K562 (cell line): ENCODE results near the gene RAD21L1. TPM values are rescaled to one million over a fixed set of nuclear protein-coding genes. Genes with fewer than 3 reads are reported as not detected.

Source experiments
- ATAC-seq: fragments of 200-7000 bp; cut with Tn5 transposase; 3 replicates; pipeline ENCODE4 v1.9.1; 2020; ENCODE audit warnings: moderate library complexity
- BruUV-seq: library from RNA; stranded (reverse); fragments of 400-500 nt; replicated peaks from 2 replicates; lab custom pipeline; 2021; lab: Mats Ljungman, UMichigan
- CTCF ChIA-PET: fragments of 300-600 bp; formaldehyde crosslinking; extraction: SDS; loops from one replicate; lab custom pipeline; 2021; ENCODE audit warnings: low intra/inter-chr PET ratio; lab: Yijun Ruan, JAX
- POLR2A ChIA-PET: fragments of 300-600, 350-650 bp; sonication (Branson Sonifier 250); formaldehyde crosslinking; extraction: SDS; loops from one replicate; lab custom pipeline; 2021; ENCODE audit warnings: antibody characterized with exemption, inconsistent platforms; lab: Yijun Ruan, JAX
- DNase-seq, 4 experiments: peaks; one replicate each; pipeline versions ENCODE4 v3.0.0 to v3.0.0-alpha.2; 2011 to 2018; ENCODE audit warnings: low spot score in 3 of 4, mixed read lengths in 3 of 4; ENCODE audit errors: extremely low read depth in 1 of 4
- FAIRE-seq: peaks from 2 replicates; lab custom pipeline; 2011; peaks lifted over from hg19 to GRCh38; lab: Jason Lieb, UNC
- H2AFZ ChIP-seq: 2 replicates; pipeline ENCODE4 v1.6.0; 2011; ENCODE audit warnings: low read depth, low read length, control low read depth, inconsistent platforms
- H3K27ac ChIP-seq: fragments of 200-600 bp; 3 replicates; pipeline ENCODE4 v1.8.0; 2011; ENCODE audit warnings: low read depth, mild to moderate bottlenecking, control low read depth, inconsistent platforms, low read length, moderate library complexity, mixed read lengths; ENCODE audit errors: extremely low read depth
- H3K27me3 ChIP-seq, 2 experiments: fragments of 300-600 bp in 1 of 2; 2 replicates in 1 of 2; 3 replicates in 1 of 2; pipeline versions ENCODE4 v1.6.0 to v1.8.0; 2011; ENCODE audit warnings: inconsistent platforms in 2 of 2, low read length in 2 of 2, mild to moderate bottlenecking in 1 of 2, mixed read lengths in 1 of 2, moderate library complexity in 1 of 2; ENCODE audit not compliant: control insufficient read depth in 2 of 2, insufficient read depth in 2 of 2
- H3K36me3 ChIP-seq: fragments of 300-600 bp; 3 replicates; pipeline ENCODE4 v1.8.0; 2011; ENCODE audit warnings: mild to moderate bottlenecking, low read length, inconsistent platforms; ENCODE audit not compliant: control insufficient read depth, insufficient read depth
- H3K4me1 ChIP-seq, 2 experiments: fragments of 200-600 bp in 1 of 2; replicated peaks in 1 of 2; 2 replicates in 1 of 2; 3 replicates in 1 of 2; pipeline versions ENCODE4 v1.5.1 to v1.8.0; 2011; ENCODE audit warnings: inconsistent platforms in 2 of 2, low read length in 2 of 2, mild to moderate bottlenecking in 1 of 2, mixed read lengths in 1 of 2, moderate library complexity in 1 of 2; ENCODE audit not compliant: control insufficient read depth in 2 of 2, insufficient read depth in 2 of 2
- H3K4me2 ChIP-seq: 2 replicates; pipeline ENCODE4 v1.6.1; 2011; ENCODE audit warnings: low read length, control low read depth, inconsistent platforms, mixed read lengths; ENCODE audit not compliant: insufficient read depth
- H3K4me3 ChIP-seq: fragments of 200-600 bp; sonication (generic), shearing (Covaris generic); 2 replicates; pipeline ENCODE4 v1.5.1; 2016; ENCODE audit warnings: control low read depth, inconsistent platforms
- H3K79me2 ChIP-seq: fragments of 200-600 bp; 3 replicates; pipeline ENCODE4 v1.8.0; 2011; ENCODE audit warnings: low read length, inconsistent platforms; ENCODE audit not compliant: control insufficient read depth, insufficient read depth
- H3K9ac ChIP-seq, 2 experiments: 2 replicates each; pipeline versions ENCODE4 v1.6.0 to v1.6.1; 2011; ENCODE audit warnings: low read depth in 2 of 2, low read length in 2 of 2, control low read depth in 1 of 2, inconsistent platforms in 1 of 2, mild to moderate bottlenecking in 1 of 2, mixed read lengths in 1 of 2; ENCODE audit not compliant: insufficient read depth in 1 of 2
- H3K9me1 ChIP-seq: one replicate; pipeline ENCODE4 v1.6.0; 2011; ENCODE audit warnings: inconsistent platforms, mild to moderate bottlenecking, low read length, moderate library complexity; ENCODE audit not compliant: control insufficient read depth, insufficient read depth
- H3K9me3 ChIP-seq: replicated peaks from 2 replicates; pipeline ENCODE4 v1.5.1; 2011; ENCODE audit warnings: low read depth, low read length, inconsistent platforms; ENCODE audit not compliant: control insufficient read depth, insufficient read depth
- H4K20me1 ChIP-seq: replicated peaks from 2 replicates; pipeline ENCODE4 v1.6.1; 2011; ENCODE audit warnings: low read length, inconsistent platforms, mixed read lengths; ENCODE audit not compliant: control insufficient read depth, insufficient read depth
- BCOR ChIP-seq: fragments of 450-650 bp; IDR thresholded peaks from 2 replicates; pipeline ENCODE4 v1.6.1; 2016
- EGR1 ChIP-seq: fragments of 450-650 bp; conservative IDR thresholded peaks from 2 replicates; pipeline ENCODE4 v1.6.1; 2017; ENCODE audit warnings: mild to moderate bottlenecking
- ILF3 ChIP-seq: fragments of 450-650 bp; IDR thresholded peaks from 2 replicates; pipeline ENCODE4 v1.6.1; 2018; ENCODE audit warnings: antibody characterized with exemption, mild to moderate bottlenecking, moderate library complexity, borderline replicate concordance
- MTF1 ChIP-seq: fragments of 250-450 bp; sonication (Bioruptor Pico); IDR thresholded peaks from 2 replicates; pipeline ENCODE4 v1.9.0; 2021; ENCODE audit warnings: moderate library complexity, mild to moderate bottlenecking, inconsistent platforms, borderline replicate concordance
- NBN ChIP-seq: fragments of 450-650 bp; IDR thresholded peaks from 2 replicates; pipeline ENCODE4 v1.6.1; 2016; ENCODE audit warnings: low read depth, mild to moderate bottlenecking
- RBM25 ChIP-seq: fragments of 200-400 bp; formaldehyde crosslinking; IDR thresholded peaks from 2 replicates; pipeline ENCODE4 v1.6.1; 2018; ENCODE audit warnings: low read length, low read depth, moderate library complexity; ENCODE audit not compliant: severe bottlenecking
- RNF2 ChIP-seq: sonication (generic); IDR thresholded peaks from 2 replicates; pipeline ENCODE4 v1.6.1; 2016
- ZNF121 ChIP-seq: sonication (generic); formaldehyde crosslinking; conservative IDR thresholded peaks from 2 replicates; pipeline ENCODE4 v1.8.0; 2022; ENCODE audit warnings: missing genetic modification reagents
- ZNF561 ChIP-seq: fragments of 450-650 bp; formaldehyde crosslinking; conservative IDR thresholded peaks from 2 replicates; pipeline ENCODE4 v1.4.0; 2020; ENCODE audit warnings: mild to moderate bottlenecking, moderate library complexity
- ZNF764 ChIP-seq: fragments of 250-450 bp; sonication (Bioruptor Pico); IDR thresholded peaks from 2 replicates; pipeline ENCODE4 v1.4.0; 2020; ENCODE audit warnings: low read depth, mild to moderate bottlenecking, moderate library complexity
- WGBS: fragments of 100-300 bp; shearing (Covaris generic); methylation state at CpG from one replicate; pipeline ENCODE4 v1.1.6; 2016; ENCODE audit warnings: low coverage, mixed read lengths; ENCODE audit not compliant: insufficient coverage; ENCODE audit errors: missing lambda C conversion rate; 5-methylcytosine and 5-hydroxymethylcytosine counted together
- in situ Hi-C: fragments of 300-500 bp; cut with MboI; formaldehyde crosslinking; loops from 4 replicates; pipeline ENCODE4 v1.15.0; 2018; ENCODE audit warnings: inconsistent platforms, mixed read lengths
- intact Hi-C: fragments of 100-400 bp; cut with micrococcal nuclease; formaldehyde crosslinking; loops from 2 replicates; pipeline ENCODE4 v1.14.2; 2022
- polyA plus RNA-seq, 8 experiments: library from polyadenylated mRNA; depleted of rRNA in 4 of 8; stranded (reverse) in 5 of 8; unstranded in 3 of 8; fragments of >200 nt; fragmentation: Nextera tagmentation in 2 of 8; fragmentation: Illumina TruSeq in 1 of 8; extraction: Ambion mirVana in 2 of 8; extraction: Trizol in 1 of 8; gene quantifications; 2 replicates each; pipeline versions ENCODE4 v1.2.1 to v1.2.3, GENCODE V29; 2011 to 2014; ENCODE audit warnings: inconsistent platforms in 1 of 8, missing spikeins in 1 of 8
- total RNA-seq, 7 experiments: library from RNA; depleted of rRNA in 6 of 7; stranded (reverse); fragments of >200 nt in 6 of 7; fragmentation: Illumina TruSeq in 2 of 7; extraction: Trizol in 2 of 7; gene quantifications; 2 replicates each; pipeline versions ENCODE4 v1.2.1 to v1.2.3, GENCODE V29; 2011 to 2021; ENCODE audit warnings: low replicate concordance in 1 of 7
- TF ChIP-seq, protein P1 (sequence below): fragments of 450-650 bp; IDR thresholded peaks from 2 replicates; pipeline ENCODE4 v1.6.1; 2017; ENCODE audit warnings: mild to moderate bottlenecking, moderate library complexity

The RAD21L1 gene
- total and polyA plus RNA-seq, 9 of the 15 experiments (the other 6 are each of a cell fraction or from before 2014, with no cell fraction given) = 0.17 to 1.7 (median 0.45) TPM; not detected in 1

DNA sequence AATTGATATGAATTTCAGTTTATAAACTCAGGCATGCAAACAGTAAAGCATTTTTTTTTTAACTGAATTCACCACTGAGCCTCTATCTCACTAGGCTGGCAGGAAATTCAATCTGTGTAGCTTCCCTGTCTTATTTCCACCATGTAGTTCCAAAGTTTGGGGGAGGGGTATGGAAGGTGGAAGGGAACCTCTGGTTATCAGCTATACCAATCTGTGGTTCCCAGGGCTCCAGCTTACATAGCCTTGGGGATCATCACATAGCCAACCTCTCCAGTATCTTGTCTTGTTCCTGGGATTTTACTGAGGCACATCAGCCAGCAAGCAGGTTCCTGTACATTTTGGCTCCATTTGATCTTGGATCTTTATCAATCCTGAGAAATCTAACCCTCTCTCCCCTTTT, 15.6 kb downstream of the RAD21L1 start (continued):
- no peak for TF ChIP-seq ZNF561 (CRISPR knock-in tag)

- no peak overlapping the region; the same call in 1 of the 2 replicates for H3K4me2 ChIP-seq
- H2AFZ ChIP-seq = no peak overlapping the region
- intact Hi-C loops (no loop called here), in situ Hi-C loops (no loop called here)
- ChIA-PET POLR2A (no interaction called here), CTCF (interaction anchor here (0.6 kb wide), 1 partner anchor 224 kb away, joined by 3 read pairs; the partner anchor contains the start of gene NSFL1C)
- no peak overlapping the region for H3K9ac ChIP-seq
- peaks cover 0 to 7% of the 10 kb centered on the region in 2 experiments; a peak in 3 of 5 replicates for H3K4me1 ChIP-seq
- ATAC-seq = no peak
- no peak overlapping the region for H3K27ac ChIP-seq
- H3K9me1 ChIP-seq = no peaks in the 10 kb centered on the region
- no peak for FAIRE-seq
- WGBS = 44% methylated on average over 2 of the region's 3 CpGs
- H3K79me2 ChIP-seq = no peaks in the 10 kb centered on the region
- BruUV-seq = no TSS peak
- TF ChIP-seq EGR1 (no peak), ZNF121 (CRISPR knock-in tag) (peak; percentile 98), RBM25 (peak; percentile 66), MTF1 (CRISPR knock-in tag) (no peak), ILF3 (no peak), NBN (no peak), BCOR (0 out of 2 replicates have a peak, but pooled peaks have one; percentile 39), RNF2 (no peak), ZNF764 (CRISPR knock-in tag) (no peak)
- TF ChIP-seq, protein P1, sequence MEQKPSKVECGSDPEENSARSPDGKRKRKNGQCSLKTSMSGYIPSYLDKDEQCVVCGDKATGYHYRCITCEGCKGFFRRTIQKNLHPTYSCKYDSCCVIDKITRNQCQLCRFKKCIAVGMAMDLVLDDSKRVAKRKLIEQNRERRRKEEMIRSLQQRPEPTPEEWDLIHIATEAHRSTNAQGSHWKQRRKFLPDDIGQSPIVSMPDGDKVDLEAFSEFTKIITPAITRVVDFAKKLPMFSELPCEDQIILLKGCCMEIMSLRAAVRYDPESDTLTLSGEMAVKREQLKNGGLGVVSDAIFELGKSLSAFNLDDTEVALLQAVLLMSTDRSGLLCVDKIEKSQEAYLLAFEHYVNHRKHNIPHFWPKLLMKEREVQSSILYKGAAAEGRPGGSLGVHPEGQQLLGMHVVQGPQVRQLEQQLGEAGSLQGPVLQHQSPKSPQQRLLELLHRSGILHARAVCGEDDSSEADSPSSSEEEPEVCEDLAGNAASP = no peak
- H3K36me3 ChIP-seq = no peaks in the 10 kb centered on the region
- no peaks in the 10 kb centered on the region for H3K27me3 ChIP-seq
- H4K20me1 ChIP-seq = no peaks in the 10 kb centered on the region
- H3K4me3 ChIP-seq = no peak overlapping the region
- no peak for DNase-seq
- no peaks in the 10 kb centered on the region for H3K9me3 ChIP-seq
These were observed 16.3 kb downstream of the RAD21L1 start for GRCh38 chr20:1242099-1242498.
